GM18511 (cell line): Measurements from ENCODE around the gene MAU2.
A peak's percentile ranks its signal among the peaks of the same experiment; 100 is the strongest.

Source experiments
- ATAC-seq: cut with Tn5 transposase; IDR thresholded peaks from one replicate; pipeline ENCODE4 v1.9.1; 2021; ENCODE audit warnings: mild to moderate bottlenecking, moderate library complexity; ENCODE audit not compliant: unreplicated experiment

Gene MAU2

DNA sequence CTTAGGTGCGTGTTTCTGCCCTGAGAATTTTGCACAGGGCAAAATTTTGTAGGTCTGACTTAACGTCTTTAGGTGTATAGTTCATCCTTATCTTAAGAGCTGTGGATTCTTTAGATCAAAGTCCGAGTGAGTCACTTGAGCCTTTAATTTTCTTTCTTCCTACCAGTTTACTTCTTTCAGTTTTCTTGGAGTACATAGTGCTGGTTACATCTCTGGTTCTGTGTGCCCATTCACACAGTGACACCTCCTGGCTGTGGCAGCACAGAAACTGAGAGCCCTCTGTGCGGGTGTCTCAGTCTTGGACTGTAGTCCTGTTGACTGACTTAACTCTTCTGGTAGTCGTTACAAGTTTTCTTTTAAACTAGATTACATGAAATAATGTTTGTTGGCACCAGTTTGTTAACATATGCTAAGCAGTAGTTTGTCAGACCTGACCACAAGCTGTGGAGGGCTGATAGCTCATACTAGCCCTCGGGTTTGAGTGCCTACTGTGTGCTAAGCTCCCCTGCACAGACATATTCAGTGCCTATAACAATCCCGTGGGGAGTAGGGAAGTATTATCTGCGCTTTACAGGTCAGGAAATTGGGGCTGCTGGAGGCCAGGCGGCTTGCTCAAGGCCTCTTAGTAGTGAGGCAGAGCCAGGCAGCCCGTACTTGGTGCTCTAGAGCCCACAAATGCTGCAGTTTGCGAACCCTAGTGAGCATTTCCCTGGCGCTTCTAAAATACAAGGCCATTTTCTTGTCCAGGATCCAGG, 86.4 kb downstream of the MAU2 start:
- peak; percentile 43 for ATAC-seq

DNA sequence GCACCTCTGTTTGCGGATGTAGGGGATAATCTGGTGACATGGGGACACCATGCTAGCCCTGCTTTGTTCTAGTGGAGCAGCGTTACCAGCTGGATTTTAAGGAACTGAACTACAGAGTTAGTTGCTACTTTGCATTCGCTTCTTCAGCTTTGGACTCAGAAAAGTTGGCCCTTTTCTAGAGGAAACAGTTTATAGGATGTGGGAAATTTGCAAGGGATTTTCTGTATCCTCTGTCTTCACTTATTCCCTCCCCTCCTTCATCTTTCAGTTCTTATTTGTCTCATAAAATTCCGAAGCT, 87.0 kb downstream of the MAU2 start:
- ATAC-seq: no peak
